Activated T-helper 1 cell treated with anti-CD3 and anti-CD28 coated beads, Interleukin-2, amount 50 U/mL, for 16 hours (primary cell): ENCODE results near the gene NRARP.
"Not testable (repeated sequence)": the region's sequence is repeated elsewhere in the genome, so short reads cannot be mapped to it uniquely, and the experiment has no call there.

ENCODE experiments used
- DNase-seq, 2 donors: peaks; one replicate each; pipeline ENCODE4 v3.0.0-alpha.2; 2020; ENCODE audit warnings: low read depth in 1 of 2, low spot score in 1 of 2

NRARP gene

GRCh38 chr9:137262909-137263285 is 39.2 kb downstream of the NRARP start:
- DNase-seq: no peak

- not testable (repeated sequence) for DNase-seq
These were observed 39.7 kb downstream of the NRARP start for GRCh38 chr9:137262173-137262908.

- DNase-seq: no peak
These were observed 45.2 kb downstream of the NRARP start for GRCh38 chr9:137256856-137257255.

- no peak for DNase-seq
These were observed 45.7 kb downstream of the NRARP start for GRCh38 chr9:137256362-137256761.

- no peak for DNase-seq
These were observed 46.5 kb downstream of the NRARP start for GRCh38 chr9:137255448-137256114.

- DNase-seq: peak; percentile 93 to 96
These were observed 47.2 kb downstream of the NRARP start, which contains the start of gene NELFB for GRCh38 chr9:137254624-137255447. TSS of gene NELFB (plus strand) at chr9:137255327.

- DNase-seq: no peak
These were observed 48.1 kb downstream of the NRARP start for GRCh38 chr9:137253717-137254623.

GRCh38 chr9:137252555-137253506 is 49.2 kb downstream of the NRARP start:
- DNase-seq: no peak

- no peak for DNase-seq
These were observed 50.4 kb downstream of the NRARP start for GRCh38 chr9:137251490-137252268.

GRCh38 chr9:137251194-137251461 is 50.9 kb downstream of the NRARP start, which contains the start of gene STPG3:
TSS of gene STPG3 (plus strand) at chr9:137251286. CDS start at chr9:137251287, 1 bp downstream.
- DNase-seq: no peak

GRCh38 chr9:137250329-137251193 is 51.5 kb downstream of the NRARP start:
- DNase-seq: no peak
